ENCODE measurements around the gene DLGAP5. TPM values are rescaled to one million over a fixed set of nuclear protein-coding genes. Genes with fewer than 3 reads are reported as not detected.

DLGAP5 gene
- total RNA-seq, 2 donors from 2014 or later = 0.73 to 4.4 TPM

GRCh38 chr14:55116246-55117030, 74.9 kb downstream of the DLGAP5 start:
- Histone ChIP-seq H3K27me3 (replicated peaks; ENCODE audit: insufficient read depth) (no peaks in the 10 kb centered on the region), H3K4me1 (replicated peaks) (peaks cover 9% of the 10 kb centered on the region), H3K27ac (no peak overlapping the region), H3K4me3 (no peak overlapping the region), H3K9me3 (no peaks in the 10 kb centered on the region), H3K36me3 (no peaks in the 10 kb centered on the region)
- WGBS = 82% methylated on average over 11 of the region's 11 CpGs
- intact Hi-C loops (cut with DNase I) = no loop called here
- DNase-seq (ENCODE audit: low spot score) = no peak
- TF ChIP-seq, protein P1, sequence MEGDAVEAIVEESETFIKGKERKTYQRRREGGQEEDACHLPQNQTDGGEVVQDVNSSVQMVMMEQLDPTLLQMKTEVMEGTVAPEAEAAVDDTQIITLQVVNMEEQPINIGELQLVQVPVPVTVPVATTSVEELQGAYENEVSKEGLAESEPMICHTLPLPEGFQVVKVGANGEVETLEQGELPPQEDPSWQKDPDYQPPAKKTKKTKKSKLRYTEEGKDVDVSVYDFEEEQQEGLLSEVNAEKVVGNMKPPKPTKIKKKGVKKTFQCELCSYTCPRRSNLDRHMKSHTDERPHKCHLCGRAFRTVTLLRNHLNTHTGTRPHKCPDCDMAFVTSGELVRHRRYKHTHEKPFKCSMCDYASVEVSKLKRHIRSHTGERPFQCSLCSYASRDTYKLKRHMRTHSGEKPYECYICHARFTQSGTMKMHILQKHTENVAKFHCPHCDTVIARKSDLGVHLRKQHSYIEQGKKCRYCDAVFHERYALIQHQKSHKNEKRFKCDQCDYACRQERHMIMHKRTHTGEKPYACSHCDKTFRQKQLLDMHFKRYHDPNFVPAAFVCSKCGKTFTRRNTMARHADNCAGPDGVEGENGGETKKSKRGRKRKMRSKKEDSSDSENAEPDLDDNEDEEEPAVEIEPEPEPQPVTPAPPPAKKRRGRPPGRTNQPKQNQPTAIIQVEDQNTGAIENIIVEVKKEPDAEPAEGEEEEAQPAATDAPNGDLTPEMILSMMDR (IDR thresholded peaks at IDR 0.05) = no peak
- TF ChIP-seq POLR2AphosphoS5 (IDR thresholded peaks at IDR 0.05) = no peak
- TF ChIP-seq POLR2A (IDR thresholded peaks at IDR 0.05) = no peak

- TF ChIP-seq, protein P1 (IDR thresholded peaks at IDR 0.05) = no peak
- no peak for TF ChIP-seq POLR2A (IDR thresholded peaks at IDR 0.05)
- TF ChIP-seq POLR2AphosphoS5 (IDR thresholded peaks at IDR 0.05) = no peak
- 83% methylated on average over 4 of the region's 4 CpGs for WGBS
- Histone ChIP-seq H3K4me1 (replicated peaks) (peaks cover 9% of the 10 kb centered on the region), H3K27me3 (replicated peaks; ENCODE audit: insufficient read depth) (no peaks in the 10 kb centered on the region), H3K27ac (no peak overlapping the region), H3K9me3 (no peaks in the 10 kb centered on the region), H3K36me3 (no peaks in the 10 kb centered on the region), H3K4me3 (no peak overlapping the region)
- DNase-seq (ENCODE audit: low spot score) = no peak
- intact Hi-C loops (cut with DNase I) = no loop called here
These were observed 75.5 kb downstream of the DLGAP5 start for GRCh38 chr14:55115861-55116245.

DNA sequence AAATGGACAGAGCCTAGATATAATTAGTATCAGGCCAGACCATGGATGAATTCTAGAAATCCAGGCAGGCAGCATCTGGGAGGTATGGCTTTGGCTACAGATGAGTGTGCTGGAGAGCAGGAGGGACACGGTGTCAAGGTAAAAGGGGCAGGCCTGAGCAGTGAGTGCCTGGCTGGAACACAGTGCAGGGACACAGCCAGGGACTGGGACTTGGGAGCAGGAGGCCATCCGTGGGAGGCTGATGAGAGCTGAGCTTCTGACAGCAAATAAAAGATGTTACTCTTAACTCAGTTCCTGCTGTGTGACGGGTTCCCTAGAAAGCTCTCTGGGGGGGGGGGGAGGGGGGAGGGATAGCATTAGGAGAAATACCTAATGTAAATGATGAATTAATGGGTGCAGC, 75.9 kb downstream of the DLGAP5 start:
- TF ChIP-seq POLR2A (IDR thresholded peaks at IDR 0.05) (no peak), POLR2AphosphoS5 (IDR thresholded peaks at IDR 0.05) (no peak)
- TF ChIP-seq, protein P1 (IDR thresholded peaks at IDR 0.05) = no peak
- Histone ChIP-seq H3K4me3 (no peak overlapping the region), H3K9me3 (no peaks in the 10 kb centered on the region), H3K36me3 (no peaks in the 10 kb centered on the region), H3K4me1 (replicated peaks) (peaks cover 9% of the 10 kb centered on the region), H3K27me3 (replicated peaks; ENCODE audit: insufficient read depth) (no peaks in the 10 kb centered on the region), H3K27ac (no peak overlapping the region)
- WGBS = 39% methylated on average over 3 of the region's 3 CpGs
- intact Hi-C loops (cut with DNase I) = no loop called here
- no peak for DNase-seq (ENCODE audit: low spot score)

GRCh38 chr14:55114720-55115119, 76.7 kb downstream of the DLGAP5 start:
- H3K36me3 ChIP-seq = no peaks in the 10 kb centered on the region
- 86% methylated on average over 2 of the region's 2 CpGs for WGBS
- H3K9me3 ChIP-seq = no peaks in the 10 kb centered on the region
- no peak overlapping the region for H3K27ac ChIP-seq
- no peak overlapping the region for H3K4me3 ChIP-seq
- H3K4me1 ChIP-seq (replicated peaks) = peaks cover 9% of the 10 kb centered on the region
- DNase-seq (ENCODE audit: low spot score) = no peak
- intact Hi-C loops (cut with DNase I) = no loop called here
- H3K27me3 ChIP-seq (replicated peaks; ENCODE audit: insufficient read depth) = no peaks in the 10 kb centered on the region
- TF ChIP-seq, protein P1 (IDR thresholded peaks at IDR 0.05) = no peak
- TF ChIP-seq POLR2AphosphoS5 (IDR thresholded peaks at IDR 0.05) = no peak
- TF ChIP-seq POLR2A (IDR thresholded peaks at IDR 0.05) = no peak

- DNase-seq (ENCODE audit: low spot score) = no peak
- H3K27ac ChIP-seq = no peak overlapping the region
- H3K27me3 ChIP-seq (replicated peaks; ENCODE audit: insufficient read depth) = no peaks in the 10 kb centered on the region
- no peaks in the 10 kb centered on the region for H3K36me3 ChIP-seq
- TF ChIP-seq POLR2A (IDR thresholded peaks at IDR 0.05) = no peak
- TF ChIP-seq, protein P1 (IDR thresholded peaks at IDR 0.05) = no peak
- H3K9me3 ChIP-seq = no peaks in the 10 kb centered on the region
- 92% methylated on average over 10 of the region's 10 CpGs for WGBS
- intact Hi-C loops (cut with DNase I) = no loop called here
- H3K4me1 ChIP-seq (replicated peaks) = no peaks in the 10 kb centered on the region
- H3K4me3 ChIP-seq = no peak overlapping the region
These were observed 80.2 kb downstream of the DLGAP5 start for GRCh38 chr14:55111122-55111708.

Measured in prostate gland (tissue), 2 donors.